ENCODE measurements around the gene TMEM101. TPM values are rescaled to one million over a fixed set of nuclear protein-coding genes. Genes with fewer than 3 reads are reported as not detected.

TMEM101 gene
- total and polyA plus RNA-seq, 2 of the 8 experiments (the other 6 are each of a cell fraction or from before 2014, with no cell fraction given): 16.1 to 44.7 TPM

DNA sequence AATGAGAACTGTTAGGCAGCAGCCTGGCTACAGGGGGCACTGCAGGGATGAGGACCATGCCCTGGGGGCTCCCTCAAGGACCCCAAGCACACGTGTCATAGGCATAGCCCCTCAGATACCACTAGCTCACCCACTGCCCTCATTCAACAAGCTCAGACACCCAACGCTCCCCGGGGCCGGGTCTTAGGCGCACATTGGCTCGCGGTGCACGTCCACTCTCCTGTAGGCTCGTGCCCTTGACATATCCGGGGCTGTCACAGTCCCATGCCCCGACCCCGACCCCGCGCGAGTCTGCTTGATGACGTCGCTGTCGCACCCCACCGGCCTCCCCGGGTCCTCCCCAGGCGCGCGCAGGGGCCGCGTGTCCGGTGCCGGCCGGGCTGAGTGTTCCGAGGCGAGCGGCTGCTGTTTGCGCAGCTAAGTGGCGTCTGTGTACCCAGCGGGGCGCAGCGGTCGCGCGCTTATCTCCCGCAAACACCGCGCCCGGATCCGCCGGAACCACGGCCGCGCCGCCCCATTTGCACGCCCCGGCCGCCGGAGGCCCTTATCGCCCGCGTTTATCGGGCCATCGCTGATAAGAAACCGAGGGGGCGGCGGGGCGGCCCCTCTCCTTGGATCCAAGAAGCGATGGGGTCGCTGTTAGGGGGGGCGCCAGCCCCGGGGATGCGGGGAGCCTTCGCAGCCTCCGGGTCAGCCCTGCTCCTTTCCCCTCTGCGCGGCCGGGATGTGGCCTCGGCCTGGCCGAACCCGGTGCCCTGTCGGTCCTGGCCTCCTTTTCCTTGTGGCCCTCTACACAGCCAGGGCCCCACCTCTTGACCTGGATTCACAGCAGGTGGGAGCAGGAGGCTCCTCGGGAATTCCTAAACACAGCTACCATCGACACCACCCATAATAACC lies 31.0 kb downstream of the TMEM101 start (continued):
- TF ChIP-seq, protein P1, sequence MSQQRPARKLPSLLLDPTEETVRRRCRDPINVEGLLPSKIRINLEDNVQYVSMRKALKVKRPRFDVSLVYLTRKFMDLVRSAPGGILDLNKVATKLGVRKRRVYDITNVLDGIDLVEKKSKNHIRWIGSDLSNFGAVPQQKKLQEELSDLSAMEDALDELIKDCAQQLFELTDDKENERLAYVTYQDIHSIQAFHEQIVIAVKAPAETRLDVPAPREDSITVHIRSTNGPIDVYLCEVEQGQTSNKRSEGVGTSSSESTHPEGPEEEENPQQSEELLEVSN (IDR thresholded peaks at IDR 0.05): no peak
- TF ChIP-seq HDAC2 (IDR thresholded peaks at IDR 0.05; ENCODE audit: borderline replicate concordance in 1 of 2, low read depth in 2 of 2, low read length in 2 of 2): peak in 1 of 2 experiments; percentile 80; a peak in 1 of 4 replicates
- no peak for TF ChIP-seq ATF3 (IDR thresholded peaks at IDR 0.05; ENCODE audit: insufficient read depth, low read depth, low read length)
- TF ChIP-seq KDM1A (IDR thresholded peaks at IDR 0.05; ENCODE audit: borderline replicate concordance, low read length): no peak
- no peak for TF ChIP-seq ZNF274 (IDR thresholded peaks at IDR 0.05; ENCODE audit: borderline replicate concordance, extremely low read depth, low read length)
- peak; percentile 57; the same call in 1 of the 2 replicates for TF ChIP-seq GABPA (IDR thresholded peaks at IDR 0.05; ENCODE audit: borderline replicate concordance, insufficient read depth, low read length)
- no peak; the same call in 1 of the 2 replicates for TF ChIP-seq RBBP5 (IDR thresholded peaks at IDR 0.05; ENCODE audit: borderline replicate concordance, low read depth, low read length)
- TF ChIP-seq RAD21 (IDR thresholded peaks at IDR 0.05 in 1 of 2, conservative IDR thresholded peaks at IDR 0.05 in 1 of 2; ENCODE audit: low read depth in 2 of 2, low read length in 2 of 2): peak; percentile 24 to 53
- TF ChIP-seq, protein P2, sequence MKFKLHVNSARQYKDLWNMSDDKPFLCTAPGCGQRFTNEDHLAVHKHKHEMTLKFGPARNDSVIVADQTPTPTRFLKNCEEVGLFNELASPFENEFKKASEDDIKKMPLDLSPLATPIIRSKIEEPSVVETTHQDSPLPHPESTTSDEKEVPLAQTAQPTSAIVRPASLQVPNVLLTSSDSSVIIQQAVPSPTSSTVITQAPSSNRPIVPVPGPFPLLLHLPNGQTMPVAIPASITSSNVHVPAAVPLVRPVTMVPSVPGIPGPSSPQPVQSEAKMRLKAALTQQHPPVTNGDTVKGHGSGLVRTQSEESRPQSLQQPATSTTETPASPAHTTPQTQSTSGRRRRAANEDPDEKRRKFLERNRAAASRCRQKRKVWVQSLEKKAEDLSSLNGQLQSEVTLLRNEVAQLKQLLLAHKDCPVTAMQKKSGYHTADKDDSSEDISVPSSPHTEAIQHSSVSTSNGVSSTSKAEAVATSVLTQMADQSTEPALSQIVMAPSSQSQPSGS (IDR thresholded peaks at IDR 0.05; ENCODE audit: low read length): no peak
- TF ChIP-seq JUN (IDR thresholded peaks at IDR 0.05; ENCODE audit: low read depth, low read length): no peak
- no peak for TF ChIP-seq SIRT6 (IDR thresholded peaks at IDR 0.05; ENCODE audit: low read length)
- 0 out of 2 replicates have a peak, but pooled peaks have one; percentile 11 for TF ChIP-seq CHD2 (IDR thresholded peaks at IDR 0.05; ENCODE audit: low read length)
- TF ChIP-seq CHD1 (IDR thresholded peaks at IDR 0.05; ENCODE audit: low read depth, low read length): no peak
- TF ChIP-seq SIX5 (IDR thresholded peaks at IDR 0.05; ENCODE audit: low read depth, low read length): no peak
- no peak for TF ChIP-seq JUND (IDR thresholded peaks at IDR 0.05; ENCODE audit: low read length)
- no peak for TF ChIP-seq MAFK (IDR thresholded peaks at IDR 0.05; ENCODE audit: low read depth, low read length)
- no peak for TF ChIP-seq HDAC6 (IDR thresholded peaks at IDR 0.05; ENCODE audit: low read depth, low read length)
- TF ChIP-seq CREB1 (IDR thresholded peaks at IDR 0.05): peak; percentile 77
- no peak for TF ChIP-seq YY1 (IDR thresholded peaks at IDR 0.05; ENCODE audit: low read depth, low read length)
- TF ChIP-seq EP300 (IDR thresholded peaks at IDR 0.05; ENCODE audit: borderline replicate concordance in 1 of 2, low read depth in 2 of 2, low read length in 2 of 2): no peak

All from H1 (cell line).